HepG2 (cell line): ENCODE measurements around the gene CLEC10A. TPM values are rescaled to one million over a fixed set of nuclear protein-coding genes. Genes with fewer than 3 reads are reported as not detected.

Source experiments
- ARID2 ChIP-seq: sonication (generic); formaldehyde crosslinking; IDR thresholded peaks from 2 replicates; pipeline ENCODE4 v1.8.1; 2022; ENCODE audit warnings: mild to moderate bottlenecking, missing genetic modification reagents, borderline replicate concordance
- ARID3A ChIP-seq: IDR thresholded peaks from 2 replicates; pipeline ENCODE4 v1.6.1; 2012; ENCODE audit warnings: low read depth, low read length, improper control_type of control experiment
- ARNT ChIP-seq: fragments of 450-650 bp; IDR thresholded peaks from 2 replicates; pipeline ENCODE4 v1.6.1; 2017
- BORCS8-MEF2B ChIP-seq: sonication (generic); formaldehyde crosslinking; IDR thresholded peaks from 2 replicates; pipeline ENCODE4 v1.8.0; 2022; ENCODE audit warnings: mild to moderate bottlenecking, missing genetic modification reagents
- CC2D1A ChIP-seq: sonication (generic); formaldehyde crosslinking; IDR thresholded peaks from 2 replicates; pipeline ENCODE4 v1.8.1; 2023; ENCODE audit warnings: mild to moderate bottlenecking, missing genetic modification reagents
- DDIT3 ChIP-seq: sonication (generic); formaldehyde crosslinking; IDR thresholded peaks from 2 replicates; pipeline ENCODE4 v1.4.0; 2020; ENCODE audit warnings: mild to moderate bottlenecking, missing genetic modification reagents
- HOXD1 ChIP-seq: sonication (generic); formaldehyde crosslinking; IDR thresholded peaks from 2 replicates; pipeline ENCODE4 v1.5.0; 2020; ENCODE audit warnings: missing genetic modification reagents
- ISL2 ChIP-seq: sonication (generic); formaldehyde crosslinking; IDR thresholded peaks from 2 replicates; pipeline ENCODE4 v1.5.0; 2020; ENCODE audit warnings: missing genetic modification reagents
- JUNB ChIP-seq: sonication (generic); formaldehyde crosslinking; IDR thresholded peaks from 2 replicates; pipeline ENCODE4 v1.8.0; 2022; ENCODE audit warnings: missing genetic modification reagents, mild to moderate bottlenecking, borderline replicate concordance
- JUND ChIP-seq: sonication (generic); formaldehyde crosslinking; IDR thresholded peaks from 2 replicates; pipeline ENCODE4 v1.8.0; 2022; ENCODE audit warnings: mild to moderate bottlenecking, missing genetic modification reagents
- KDM1A ChIP-seq: IDR thresholded peaks from 2 replicates; pipeline ENCODE4 v1.6.1; 2016; ENCODE audit warnings: missing compliant biosample characterization
- KDM4B ChIP-seq: sonication (generic); formaldehyde crosslinking; IDR thresholded peaks from 2 replicates; pipeline ENCODE4 v1.4.0; 2020; ENCODE audit warnings: missing genetic modification reagents
- KLF9 ChIP-seq: IDR thresholded peaks from 2 replicates; pipeline ENCODE4 v1.6.1; 2016; ENCODE audit warnings: low read depth
- KMT2A ChIP-seq: sonication (generic); formaldehyde crosslinking; IDR thresholded peaks from 2 replicates; pipeline ENCODE4 v1.4.0; 2020; ENCODE audit warnings: missing genetic modification reagents
- PRDM15 ChIP-seq: sonication (generic); formaldehyde crosslinking; IDR thresholded peaks from 2 replicates; pipeline ENCODE4 v1.4.0; 2020; ENCODE audit warnings: missing genetic modification reagents
- RXRA ChIP-seq: sonication (generic); formaldehyde crosslinking; IDR thresholded peaks from 2 replicates; pipeline ENCODE4 v1.5.1; 2020; ENCODE audit warnings: missing genetic modification reagents
- SCMH1 ChIP-seq: sonication (generic); formaldehyde crosslinking; IDR thresholded peaks from 2 replicates; pipeline ENCODE4 v1.9.0; 2021; ENCODE audit warnings: missing genetic modification reagents, mild to moderate bottlenecking, borderline replicate concordance
- ZBTB38 ChIP-seq: sonication (generic); formaldehyde crosslinking; IDR thresholded peaks from 2 replicates; pipeline ENCODE4 v1.5.1; 2020; ENCODE audit warnings: mild to moderate bottlenecking, missing genetic modification reagents
- ZFP41 ChIP-seq: sonication (generic); formaldehyde crosslinking; IDR thresholded peaks from 2 replicates; pipeline ENCODE4 v1.4.0; 2020; ENCODE audit warnings: mild to moderate bottlenecking, missing genetic modification reagents, borderline replicate concordance
- ZNF441 ChIP-seq: sonication (generic); formaldehyde crosslinking; IDR thresholded peaks from 2 replicates; pipeline ENCODE4 v1.7.0; 2021; ENCODE audit warnings: missing genetic modification reagents, borderline replicate concordance
- ZNF672 ChIP-seq: sonication (generic); formaldehyde crosslinking; IDR thresholded peaks from 2 replicates; pipeline ENCODE4 v1.8.1; 2022; ENCODE audit warnings: missing genetic modification reagents
- ZNF7 ChIP-seq: IDR thresholded peaks from 2 replicates; pipeline ENCODE4 v1.6.1; 2016; ENCODE audit warnings: missing biosample characterization, missing genetic modification reagents
- ZNF781 ChIP-seq: sonication (generic); formaldehyde crosslinking; IDR thresholded peaks from 2 replicates; pipeline ENCODE4 v1.5.1; 2020; ENCODE audit warnings: borderline replicate concordance, mild to moderate bottlenecking, missing genetic modification reagents; ENCODE audit errors: not compliant biosample characterization
- polyA plus RNA-seq, 8 experiments: library from polyadenylated mRNA; depleted of rRNA in 3 of 8; stranded (reverse) in 7 of 8; unstranded in 1 of 8; fragments of >200 nt; fragmentation: Illumina TruSeq in 4 of 8; extraction: Trizol in 4 of 8; gene quantifications; 2 replicates each; pipeline versions ENCODE4 v1.2.1 to v1.2.3, GENCODE V29; 2011 to 2016; ENCODE audit warnings: low read depth in 4 of 8, missing spikeins in 1 of 8, mixed read lengths in 1 of 8; ENCODE audit not compliant: insufficient read depth in 1 of 8
- total RNA-seq, 5 experiments: library from RNA; depleted of rRNA; stranded (reverse); fragments of >200 nt; fragmentation: Illumina TruSeq; extraction: Trizol; gene quantifications; 2 replicates each; pipeline ENCODE4 v1.2.3, GENCODE V29; 2016; ENCODE audit warnings: low read depth in 1 of 5
- TF ChIP-seq, protein P1 (sequence below): sonication (generic); formaldehyde crosslinking; IDR thresholded peaks from 2 replicates; pipeline ENCODE4 v1.5.0; 2020; ENCODE audit warnings: mild to moderate bottlenecking, missing genetic modification reagents, moderate library complexity

CLEC10A gene
- total and polyA plus RNA-seq, 2 of the 13 experiments (the other 11 are each of a cell fraction or from before 2014, with no cell fraction given), result 0.33 TPM; not detected in 1

DNA sequence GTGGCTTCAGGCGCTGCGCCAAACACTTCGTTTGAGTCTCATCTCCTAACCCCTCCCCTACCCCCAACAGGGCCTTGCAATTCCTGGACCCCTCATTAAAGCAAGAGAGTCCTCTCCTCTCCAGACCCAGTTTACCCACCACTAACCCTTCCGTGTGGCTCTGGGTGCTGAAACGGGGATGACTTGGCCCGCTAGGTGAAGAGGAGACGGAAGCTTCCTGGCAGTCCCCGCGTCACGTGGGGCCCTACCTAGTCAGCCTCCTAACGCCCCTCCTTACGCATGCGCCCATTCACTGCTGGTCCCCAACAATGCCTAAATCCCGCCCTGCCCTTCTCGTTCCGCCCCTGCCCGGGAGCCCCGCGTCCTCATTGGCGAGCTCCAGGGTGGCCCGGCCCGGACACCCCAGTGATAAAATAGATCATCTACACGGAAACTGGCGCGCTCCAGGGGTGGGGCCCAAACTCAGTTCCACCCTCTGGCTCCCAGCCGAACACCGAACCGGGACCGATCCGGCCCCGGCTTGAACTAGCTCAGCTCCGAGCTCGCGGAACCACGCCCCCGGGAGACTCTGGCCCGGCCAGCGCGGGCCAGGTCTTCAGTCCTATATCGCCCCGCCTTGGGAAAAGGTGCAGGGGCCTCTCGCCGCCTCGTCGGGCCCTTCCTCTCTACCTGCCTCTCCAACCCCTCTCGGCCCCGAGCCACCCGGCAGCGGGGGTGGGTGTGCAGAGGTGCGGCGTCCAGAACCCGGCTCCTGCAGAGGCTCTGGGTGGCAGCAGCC is 44.3 kb downstream of the CLEC10A start, which contains the start of gene SLC16A13 (continued):
- peak; percentile 14; the same call in 1 of the 2 replicates for TF ChIP-seq PRDM15 (CRISPR knock-in tag)
- no peak for TF ChIP-seq HOXD1 (CRISPR knock-in tag)
- TF ChIP-seq KDM1A (CRISPR knock-in tag), result no peak
- no peak for TF ChIP-seq ZNF7
- TF ChIP-seq ISL2 (CRISPR knock-in tag), result no peak
- no peak for TF ChIP-seq ZNF672 (CRISPR knock-in tag)
- TF ChIP-seq ARID2 (CRISPR knock-in tag), result peak; percentile 79
- peak; percentile 59 for TF ChIP-seq BORCS8-MEF2B (CRISPR knock-in tag)
- TF ChIP-seq DDIT3 (CRISPR knock-in tag), result no peak
- TF ChIP-seq ZNF781 (CRISPR knock-in tag), result no peak
- no peak for TF ChIP-seq RXRA
- no peak for TF ChIP-seq KDM4B (CRISPR knock-in tag)
- no peak for TF ChIP-seq ARID3A
- TF ChIP-seq ZFP41 (CRISPR knock-in tag), result no peak
- no peak for TF ChIP-seq ARNT
- peak; percentile 67 for TF ChIP-seq ZBTB38 (CRISPR knock-in tag)
- no peak for TF ChIP-seq KMT2A (CRISPR knock-in tag)
- no peak; the same call in 1 of the 2 replicates for TF ChIP-seq KLF9 (CRISPR knock-in tag)
- TF ChIP-seq JUND, result no peak
- no peak for TF ChIP-seq JUNB (CRISPR knock-in tag)
- TF ChIP-seq ZNF441, result 0 out of 2 replicates have a peak, but pooled peaks have one; percentile 38
- no peak for TF ChIP-seq CC2D1A
- TF ChIP-seq, protein P1, sequence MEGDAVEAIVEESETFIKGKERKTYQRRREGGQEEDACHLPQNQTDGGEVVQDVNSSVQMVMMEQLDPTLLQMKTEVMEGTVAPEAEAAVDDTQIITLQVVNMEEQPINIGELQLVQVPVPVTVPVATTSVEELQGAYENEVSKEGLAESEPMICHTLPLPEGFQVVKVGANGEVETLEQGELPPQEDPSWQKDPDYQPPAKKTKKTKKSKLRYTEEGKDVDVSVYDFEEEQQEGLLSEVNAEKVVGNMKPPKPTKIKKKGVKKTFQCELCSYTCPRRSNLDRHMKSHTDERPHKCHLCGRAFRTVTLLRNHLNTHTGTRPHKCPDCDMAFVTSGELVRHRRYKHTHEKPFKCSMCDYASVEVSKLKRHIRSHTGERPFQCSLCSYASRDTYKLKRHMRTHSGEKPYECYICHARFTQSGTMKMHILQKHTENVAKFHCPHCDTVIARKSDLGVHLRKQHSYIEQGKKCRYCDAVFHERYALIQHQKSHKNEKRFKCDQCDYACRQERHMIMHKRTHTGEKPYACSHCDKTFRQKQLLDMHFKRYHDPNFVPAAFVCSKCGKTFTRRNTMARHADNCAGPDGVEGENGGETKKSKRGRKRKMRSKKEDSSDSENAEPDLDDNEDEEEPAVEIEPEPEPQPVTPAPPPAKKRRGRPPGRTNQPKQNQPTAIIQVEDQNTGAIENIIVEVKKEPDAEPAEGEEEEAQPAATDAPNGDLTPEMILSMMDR (CRISPR knock-in tag), result no peak; the same call in 1 of the 2 replicates
- no peak for TF ChIP-seq SCMH1
